Liver (tissue), 3 donors: ENCODE measurements around the gene AP1G1.

Source experiments
- ATF3 ChIP-seq: IDR thresholded peaks from 2 replicates; pipeline ENCODE4 v1.6.1; 2016; ENCODE audit warnings: antibody characterized with exemption
- CTCF ChIP-seq: fragments of 150-350 bp; IDR thresholded peaks from 2 replicates; pipeline ENCODE4 v1.5.1; 2017; ENCODE audit warnings: improper control_type of control experiment, low read depth, low read length; ENCODE audit not compliant: missing input control
- FOXA1 ChIP-seq: IDR thresholded peaks from 2 replicates; pipeline ENCODE4 v1.6.1; 2016; ENCODE audit warnings: antibody characterized with exemption
- GABPA ChIP-seq, 2 donors: IDR thresholded peaks in 1 of 2; conservative IDR thresholded peaks in 1 of 2; 2 replicates each; pipeline ENCODE4 v1.6.1; 2016; ENCODE audit warnings: antibody characterized with exemption in 2 of 2, mild to moderate bottlenecking in 1 of 2, moderate library complexity in 1 of 2
- HNF4A ChIP-seq, 2 donors: conservative IDR thresholded peaks; 2 replicates each; pipeline ENCODE4 v1.6.1; 2016; ENCODE audit warnings: antibody characterized with exemption in 2 of 2, mild to moderate bottlenecking in 2 of 2
- JUND ChIP-seq, 2 donors: IDR thresholded peaks; 2 replicates each; pipeline ENCODE4 v1.6.1; 2016; ENCODE audit warnings: antibody characterized with exemption in 2 of 2
- MAX ChIP-seq: IDR thresholded peaks from 2 replicates; pipeline ENCODE4 v1.6.1; 2016; ENCODE audit warnings: antibody characterized with exemption
- NR2F2 ChIP-seq: IDR thresholded peaks from 2 replicates; pipeline ENCODE4 v1.6.1; 2016; ENCODE audit warnings: antibody characterized with exemption
- REST ChIP-seq: IDR thresholded peaks from 2 replicates; pipeline ENCODE4 v1.6.1; 2016; ENCODE audit warnings: antibody characterized with exemption, mild to moderate bottlenecking
- SP1 ChIP-seq: IDR thresholded peaks from 2 replicates; pipeline ENCODE4 v1.6.1; 2018; ENCODE audit warnings: antibody characterized with exemption, mild to moderate bottlenecking
- TAF1 ChIP-seq: conservative IDR thresholded peaks from 2 replicates; pipeline ENCODE4 v1.6.1; 2016; ENCODE audit warnings: antibody characterized with exemption, mild to moderate bottlenecking
- YY1 ChIP-seq: IDR thresholded peaks from 2 replicates; pipeline ENCODE4 v1.6.1; 2016; ENCODE audit warnings: antibody characterized with exemption, mild to moderate bottlenecking
- donor health status: healthy.
- donor health status: healthy.

GRCh38 chr16:71689901-71690300, 118.7 kb downstream of the AP1G1 start:
- TF ChIP-seq CTCF (no peak), SP1 (no peak), NR2F2 (no peak), REST (no peak), YY1 (no peak), ATF3 (no peak), GABPA (IDR thresholded peaks at IDR 0.05 in 1 of 2, conservative IDR thresholded peaks at IDR 0.05 in 1 of 2) (no peak), MAX (no peak), JUND (IDR thresholded peaks at IDR 0.05) (no peak), TAF1 (no peak), FOXA1 (no peak), HNF4A (conservative IDR thresholded peaks at IDR 0.05) (no peak)
